Thoracic aorta (tissue), 2 donors: ENCODE data around the gene PRMT5. TPM values are rescaled to one million over a fixed set of nuclear protein-coding genes. Genes with fewer than 3 reads are reported as not detected.

Source experiments
- ATAC-seq: fragments of 150-250 bp; one replicate; pipeline ENCODE4 v1.8.0; 2017; ENCODE audit warnings: low read depth; ENCODE audit not compliant: insufficient number of reproducible peaks, low FRiP score
- DNase-seq: peaks from one replicate; pipeline ENCODE4 v3.0.0-alpha.2; 2020; ENCODE audit warnings: low spot score
- H3K27ac ChIP-seq, 2 donors: fragments of 200-600 bp; sonication (generic); 1 replicate in 1 of 2; 2 replicates in 1 of 2; pipeline ENCODE4 v1.5.1; 2016; ENCODE audit warnings: mild to moderate bottlenecking in 2 of 2, moderate library complexity in 2 of 2
- H3K27me3 ChIP-seq: fragments of 200-600 bp; sonication (generic); replicated peaks from 2 replicates; pipeline ENCODE4 v1.6.0; 2016; ENCODE audit warnings: mild to moderate bottlenecking; ENCODE audit not compliant: insufficient read depth
- H3K36me3 ChIP-seq: fragments of 200-600 bp; sonication (generic); one replicate; pipeline ENCODE4 v1.5.1; 2016
- H3K4me1 ChIP-seq, 2 donors: fragments of 200-600 bp; sonication (generic); 1 replicate in 1 of 2; 2 replicates in 1 of 2; pipeline versions ENCODE4 v1.5.1 to v1.6.0; 2016; ENCODE audit warnings: low read depth in 2 of 2, mild to moderate bottlenecking in 1 of 2; ENCODE audit not compliant: control insufficient read depth in 1 of 2
- H3K4me3 ChIP-seq: fragments of 200-600 bp; sonication (generic); 2 replicates; pipeline ENCODE4 v1.5.1; 2016; ENCODE audit warnings: mild to moderate bottlenecking
- H3K9me3 ChIP-seq: fragments of 200-600 bp; sonication (generic); 2 replicates; pipeline ENCODE4 v1.5.1; 2016
- total RNA-seq, 2 donors: library from RNA; depleted of rRNA; stranded (reverse); fragments of >200 nt; gene quantifications; one replicate each; pipeline versions ENCODE4 v1.1.0 to v1.2.3, GENCODE V29; 2016
- TF ChIP-seq, protein P1 (sequence below): fragments of 200-600 bp; sonication (generic); IDR thresholded peaks from one replicate; pipeline ENCODE4 v1.5.1; 2019; ENCODE audit warnings: antibody characterized with exemption

The PRMT5 gene
- total RNA-seq, 2 donors from 2014 or later, result 27.8 to 30.5 TPM

DNA sequence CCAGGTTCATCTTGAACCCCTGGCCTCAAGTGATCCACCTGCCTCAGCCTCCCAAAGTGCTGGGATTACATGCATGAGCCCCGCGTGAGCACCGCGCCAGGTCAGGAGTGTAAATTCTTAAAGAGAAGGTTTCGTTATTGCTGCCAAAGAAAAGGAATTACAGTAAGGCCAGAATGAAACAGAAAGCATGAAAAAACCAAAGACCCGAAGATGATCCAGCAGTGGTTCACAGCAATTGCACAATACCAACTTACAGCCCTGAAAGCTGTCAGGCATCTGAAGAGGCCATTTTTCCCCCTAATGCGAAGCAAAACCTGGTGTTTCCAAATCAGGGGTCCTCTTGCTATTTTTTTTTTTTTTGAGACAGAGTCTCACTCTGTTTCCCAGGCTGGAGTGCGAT lies 20.6 kb downstream of the PRMT5 start:
- Histone ChIP-seq H3K27me3 (no peaks in the 10 kb centered on the region), H3K36me3 (peaks cover 61% of the 10 kb centered on the region), H3K4me3 (no peak overlapping the region), H3K9me3 (no peaks in the 10 kb centered on the region), H3K27ac (no peak overlapping the region), H3K4me1 (no peaks in the 10 kb centered on the region)
- DNase-seq (no peak), ATAC-seq (no peak)
- TF ChIP-seq, protein P1, sequence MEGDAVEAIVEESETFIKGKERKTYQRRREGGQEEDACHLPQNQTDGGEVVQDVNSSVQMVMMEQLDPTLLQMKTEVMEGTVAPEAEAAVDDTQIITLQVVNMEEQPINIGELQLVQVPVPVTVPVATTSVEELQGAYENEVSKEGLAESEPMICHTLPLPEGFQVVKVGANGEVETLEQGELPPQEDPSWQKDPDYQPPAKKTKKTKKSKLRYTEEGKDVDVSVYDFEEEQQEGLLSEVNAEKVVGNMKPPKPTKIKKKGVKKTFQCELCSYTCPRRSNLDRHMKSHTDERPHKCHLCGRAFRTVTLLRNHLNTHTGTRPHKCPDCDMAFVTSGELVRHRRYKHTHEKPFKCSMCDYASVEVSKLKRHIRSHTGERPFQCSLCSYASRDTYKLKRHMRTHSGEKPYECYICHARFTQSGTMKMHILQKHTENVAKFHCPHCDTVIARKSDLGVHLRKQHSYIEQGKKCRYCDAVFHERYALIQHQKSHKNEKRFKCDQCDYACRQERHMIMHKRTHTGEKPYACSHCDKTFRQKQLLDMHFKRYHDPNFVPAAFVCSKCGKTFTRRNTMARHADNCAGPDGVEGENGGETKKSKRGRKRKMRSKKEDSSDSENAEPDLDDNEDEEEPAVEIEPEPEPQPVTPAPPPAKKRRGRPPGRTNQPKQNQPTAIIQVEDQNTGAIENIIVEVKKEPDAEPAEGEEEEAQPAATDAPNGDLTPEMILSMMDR, result no peak

DNA sequence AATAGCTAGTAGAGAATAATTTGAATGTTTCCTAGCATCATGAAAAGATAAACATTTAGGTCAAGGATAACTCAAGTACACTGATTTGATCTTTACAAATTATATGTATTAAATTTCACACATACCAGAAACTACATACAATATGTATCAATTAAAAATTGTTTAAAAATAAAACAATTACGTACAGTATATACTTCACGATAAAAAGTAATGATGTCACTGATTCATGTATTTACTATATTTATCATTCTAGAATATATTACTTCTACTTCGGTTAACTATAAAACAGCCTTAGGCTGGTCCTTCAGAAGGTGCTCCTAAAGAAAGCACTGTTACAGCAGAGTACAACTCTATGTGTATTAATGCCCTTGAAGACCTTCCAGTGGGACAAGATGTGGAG lies 21.7 kb downstream of the PRMT5 start:
- Histone ChIP-seq H3K27ac (no peak overlapping the region), H3K27me3 (no peaks in the 10 kb centered on the region), H3K9me3 (no peaks in the 10 kb centered on the region), H3K36me3 (peaks cover 73% of the 10 kb centered on the region), H3K4me1 (no peaks in the 10 kb centered on the region), H3K4me3 (no peak overlapping the region)
- DNase-seq, result no peak
- no peak for ATAC-seq
- TF ChIP-seq, protein P1, result no peak

DNA sequence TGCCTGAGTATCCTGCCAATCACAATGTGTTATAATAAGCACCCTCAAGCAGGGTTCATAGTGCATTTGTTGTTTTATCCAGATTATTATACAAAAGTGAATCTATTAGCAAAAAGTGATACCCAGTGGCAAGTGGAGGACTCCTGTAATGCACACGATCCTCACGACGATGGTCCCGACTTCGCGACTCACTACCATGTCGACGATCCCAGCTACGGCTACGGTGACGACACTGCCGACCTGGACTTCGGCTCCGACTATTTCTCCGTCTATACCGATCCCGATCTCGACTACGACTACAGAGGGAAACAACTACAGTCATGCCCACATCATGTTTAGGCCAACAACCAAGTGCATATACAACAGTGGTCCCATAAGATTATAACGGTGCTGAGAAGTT lies 23.1 kb downstream of the PRMT5 start:
- H3K27ac ChIP-seq, result no peak overlapping the region
- no peak for DNase-seq
- TF ChIP-seq, protein P1, result no peak
- peaks cover 82% of the 10 kb centered on the region for H3K36me3 ChIP-seq
- H3K9me3 ChIP-seq, result no peaks in the 10 kb centered on the region
- ATAC-seq, result no peak
- H3K4me3 ChIP-seq, result no peak overlapping the region
- H3K27me3 ChIP-seq, result no peaks in the 10 kb centered on the region
- H3K4me1 ChIP-seq, result no peaks in the 10 kb centered on the region

DNA sequence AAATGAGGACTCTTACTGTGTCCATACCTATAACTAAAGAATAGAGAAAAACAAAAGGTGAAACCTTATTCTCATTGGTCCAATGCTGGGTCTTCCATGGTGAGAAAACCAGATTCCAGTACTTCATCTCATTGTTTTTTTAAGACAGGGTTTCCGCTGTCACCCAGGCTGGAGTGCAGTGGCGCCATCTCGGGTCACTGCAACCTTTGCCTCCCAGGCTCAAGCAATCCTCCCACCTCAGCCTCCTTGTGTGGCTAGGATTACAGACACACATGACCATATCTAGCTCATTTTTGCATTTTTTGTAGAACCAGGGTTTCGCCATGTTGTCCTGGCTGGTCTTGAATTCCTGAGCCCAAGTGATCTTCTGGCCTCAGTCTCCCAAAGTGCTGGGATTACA lies 23.5 kb downstream of the PRMT5 start:
- Histone ChIP-seq H3K4me1 (no peaks in the 10 kb centered on the region), H3K36me3 (peaks cover 82% of the 10 kb centered on the region), H3K9me3 (no peaks in the 10 kb centered on the region), H3K4me3 (no peak overlapping the region), H3K27ac (no peak overlapping the region), H3K27me3 (no peaks in the 10 kb centered on the region)
- ATAC-seq, result no peak
- DNase-seq, result no peak
- TF ChIP-seq, protein P1, result no peak

DNA sequence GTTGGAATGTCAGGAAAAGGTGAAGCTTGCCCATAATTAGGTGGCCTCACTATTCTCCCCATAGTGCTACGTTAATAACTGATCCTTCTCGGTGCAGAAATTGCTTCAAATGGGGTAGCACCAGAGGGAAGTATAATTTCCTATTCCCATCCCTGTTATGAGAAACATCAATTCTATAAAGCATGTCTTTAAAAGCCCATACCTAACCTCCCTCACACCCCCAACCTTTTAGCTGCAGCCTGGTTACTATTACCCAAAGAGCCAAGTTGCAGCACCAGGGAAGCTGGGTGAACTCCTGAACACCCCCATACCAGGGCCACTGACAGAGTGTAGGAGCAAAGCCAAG lies 25.5 kb downstream of the PRMT5 start:
- DNase-seq (no peak), ATAC-seq (no peak)
- H3K4me3 ChIP-seq, result no peak overlapping the region
- TF ChIP-seq, protein P1, result no peak
- no peaks in the 10 kb centered on the region for H3K27me3 ChIP-seq
- H3K36me3 ChIP-seq, result peaks cover 77% of the 10 kb centered on the region
- no peaks in the 10 kb centered on the region for H3K9me3 ChIP-seq
- no peak overlapping the region for H3K27ac ChIP-seq
- H3K4me1 ChIP-seq, result no peaks in the 10 kb centered on the region
